Epithelial cell of esophagus (primary cell): ENCODE measurements around the gene MGAM2.

Source experiments
- DNase-seq: peaks from one replicate; pipeline ENCODE4 v3.0.0; 2010; ENCODE audit warnings: low read depth
- H3K4me3 ChIP-seq: 2 replicates; pipeline ENCODE4 v1.5.1; 2011; ENCODE audit warnings: mild to moderate bottlenecking, low read length, control low read depth
- CTCF ChIP-seq: IDR thresholded peaks from 2 replicates; pipeline ENCODE4 v1.5.1; 2011; ENCODE audit warnings: low read depth, mild to moderate bottlenecking, low read length, control low read depth, inconsistent platforms; ENCODE audit not compliant: insufficient read depth; ENCODE audit errors: missing control alignments

Gene MGAM2

GRCh38 chr7:142114207-142114606 is 2.7 kb downstream of the MGAM2 start:
- no peak for TF ChIP-seq CTCF
- DNase-seq: no peak
- H3K4me3 ChIP-seq: no peak overlapping the region

- H3K4me3 ChIP-seq: no peak overlapping the region
- DNase-seq: peak; percentile 66
- no peak for TF ChIP-seq CTCF
These were observed 9.0 kb downstream of the MGAM2 start for GRCh38 chr7:142120524-142120923.

- H3K4me3 ChIP-seq: no peak overlapping the region
- TF ChIP-seq CTCF: no peak
- no peak for DNase-seq
These were observed 11.7 kb downstream of the MGAM2 start for GRCh38 chr7:142123184-142123583.

GRCh38 chr7:142125256-142125955 is 13.9 kb downstream of the MGAM2 start:
- DNase-seq: peak; percentile 47
- TF ChIP-seq CTCF: no peak
- no peak overlapping the region for H3K4me3 ChIP-seq

GRCh38 chr7:142130267-142130666 is 18.7 kb downstream of the MGAM2 start:
- peak; percentile 7 for DNase-seq
- no peak for TF ChIP-seq CTCF
- no peak overlapping the region for H3K4me3 ChIP-seq

GRCh38 chr7:142131439-142132185 is 20.1 kb downstream of the MGAM2 start:
- no peak for TF ChIP-seq CTCF
- DNase-seq: no peak
- H3K4me3 ChIP-seq: no peak overlapping the region
